Right forelimb (tissue), 1 donor: Measurements from ENCODE around the gene BACE1.
"Not testable (repeated sequence)": the region's sequence is repeated elsewhere in the genome, so short reads cannot be mapped to it uniquely, and the experiment has no call there.

ENCODE experiments used
- DNase-seq: peaks from one replicate; pipeline ENCODE4 v3.0.0-alpha.2; 2018

Gene BACE1

GRCh38 chr11:117272175-117272574 is 43.9 kb downstream of the BACE1 start:
- DNase-seq = not testable (repeated sequence)

GRCh38 chr11:117271208-117271607 is 44.8 kb downstream of the BACE1 start:
- DNase-seq = no peak

GRCh38 chr11:117269856-117270255 is 46.2 kb downstream of the BACE1 start:
- no peak for DNase-seq

GRCh38 chr11:117265745-117266144 is 50.3 kb downstream of the BACE1 start:
- no peak for DNase-seq

- not testable (repeated sequence) for DNase-seq
Observed at GRCh38 chr11:117264624-117265323, 51.3 kb downstream of the BACE1 start.

GRCh38 chr11:117259417-117259816 is 56.6 kb downstream of the BACE1 start:
- no peak for DNase-seq

GRCh38 chr11:117258576-117258975 is 57.5 kb downstream of the BACE1 start:
- DNase-seq = no peak

- DNase-seq = no peak
Observed at GRCh38 chr11:117256573-117256972, 59.5 kb downstream of the BACE1 start.

- no peak for DNase-seq
Observed at GRCh38 chr11:117255966-117256365, 60.1 kb downstream of the BACE1 start.

- no peak for DNase-seq
Observed at GRCh38 chr11:117251506-117251905, 64.5 kb downstream of the BACE1 start.

- no peak for DNase-seq
Observed at GRCh38 chr11:117249571-117249970, 66.5 kb downstream of the BACE1 start.

GRCh38 chr11:117248341-117248740 is 67.7 kb downstream of the BACE1 start:
- no peak for DNase-seq

GRCh38 chr11:117239295-117239694 is 76.8 kb downstream of the BACE1 start:
- DNase-seq = no peak

GRCh38 chr11:117238221-117238620 is 77.8 kb downstream of the BACE1 start:
- no peak for DNase-seq
